HTR-8/SVneo (cell line): ENCODE data around the gene OTULIN.

Experiments
- DNase-seq: peaks from one replicate; pipeline ENCODE4 v3.0.0; 2011; ENCODE audit warnings: low spot score, mixed read lengths; ENCODE audit not compliant: insufficient read length
- FAIRE-seq: peaks from 2 replicates; lab custom pipeline; 2011; peaks lifted over from hg19 to GRCh38; lab: Jason Lieb, UNC

Gene OTULIN

GRCh38 chr5:14737291-14737690 is 72.8 kb downstream of the OTULIN start:
- DNase-seq (no peak), FAIRE-seq (no peak)

- FAIRE-seq: no peak
Measured at GRCh38 chr5:14738050-14738449, 73.5 kb downstream of the OTULIN start.

GRCh38 chr5:14739538-14739937 is 75.0 kb downstream of the OTULIN start:
- DNase-seq (peak; percentile 66), FAIRE-seq (no peak)

More at GRCh38 chr5:14738050-14738449, 73.5 kb downstream of the OTULIN start:
- no peak for DNase-seq

GRCh38 chr5:14739981-14740380 is 75.5 kb downstream of the OTULIN start:
- no peak for FAIRE-seq
- no peak for DNase-seq

GRCh38 chr5:14741131-14741530 is 76.6 kb downstream of the OTULIN start:
- no peak for FAIRE-seq
- DNase-seq: no peak

GRCh38 chr5:14741801-14742440 is 77.4 kb downstream of the OTULIN start:
- DNase-seq (no peak), FAIRE-seq (no peak)

- FAIRE-seq (no peak), DNase-seq (no peak)
Measured at GRCh38 chr5:14742498-14742897, 78.0 kb downstream of the OTULIN start.

GRCh38 chr5:14743601-14744295 is 79.2 kb downstream of the OTULIN start:
- no peak for FAIRE-seq
- no peak for DNase-seq

- FAIRE-seq (no peak), DNase-seq (no peak)
Measured at GRCh38 chr5:14744296-14745187, 80.0 kb downstream of the OTULIN start.

- FAIRE-seq (no peak), DNase-seq (no peak)
Measured at GRCh38 chr5:14745188-14745563, 80.7 kb downstream of the OTULIN start.

- no peak for DNase-seq
- no peak for FAIRE-seq
Measured at GRCh38 chr5:14745753-14746152, 81.2 kb downstream of the OTULIN start.

GRCh38 chr5:14748180-14748900 is 83.8 kb downstream of the OTULIN start:
- no peak for FAIRE-seq
- DNase-seq: no peak
